Measurements from ENCODE around the gene USP13.
"Not testable (repeated sequence)": the region's sequence is repeated elsewhere in the genome, so short reads cannot be mapped to it uniquely, and the experiment has no call there.

Gene USP13

GRCh38 chr3:179681492-179682263, 28.8 kb downstream of the USP13 start:
- H3K27ac ChIP-seq, result no peak overlapping the region
- TF ChIP-seq ZFX (IDR thresholded peaks at IDR 0.05) (no peak), CTCF (conservative IDR thresholded peaks at IDR 0.05) (no peak)

GRCh38 chr3:179682426-179683080, 29.7 kb downstream of the USP13 start:
- TF ChIP-seq CTCF (conservative IDR thresholded peaks at IDR 0.05) (no peak), ZFX (IDR thresholded peaks at IDR 0.05) (no peak)
- H3K27ac ChIP-seq, result no peak overlapping the region

- H3K27ac ChIP-seq, result not testable (repeated sequence)
Observed at GRCh38 chr3:179683286-179683685, 30.4 kb downstream of the USP13 start.

GRCh38 chr3:179687967-179688535, 35.2 kb downstream of the USP13 start:
- H3K27ac ChIP-seq, result no peak overlapping the region
- no peak for TF ChIP-seq CTCF (conservative IDR thresholded peaks at IDR 0.05)
- TF ChIP-seq ZFX (IDR thresholded peaks at IDR 0.05), result no peak

- H3K27ac ChIP-seq, result no peak overlapping the region
- no peak for TF ChIP-seq ZFX (IDR thresholded peaks at IDR 0.05)
- TF ChIP-seq CTCF (conservative IDR thresholded peaks at IDR 0.05), result no peak
Observed at GRCh38 chr3:179688850-179689249, 36.0 kb downstream of the USP13 start.

GRCh38 chr3:179694731-179695130, 41.9 kb downstream of the USP13 start:
- H3K27ac ChIP-seq, result no peak overlapping the region
- TF ChIP-seq ZFX (IDR thresholded peaks at IDR 0.05), result no peak

- H3K27ac ChIP-seq, result no peak overlapping the region
- TF ChIP-seq CTCF (conservative IDR thresholded peaks at IDR 0.05), result no peak
- no peak for TF ChIP-seq ZFX (IDR thresholded peaks at IDR 0.05)
Observed at GRCh38 chr3:179695672-179696313, 43.0 kb downstream of the USP13 start.

- TF ChIP-seq CTCF (conservative IDR thresholded peaks at IDR 0.05) (no peak), ZFX (IDR thresholded peaks at IDR 0.05) (no peak)
- H3K27ac ChIP-seq, result no peak overlapping the region
Observed at GRCh38 chr3:179697736-179698332, 45.0 kb downstream of the USP13 start.
